HepG2 (cell line): Measurements from ENCODE around the gene GPR162. TPM values are rescaled to one million over a fixed set of nuclear protein-coding genes. Genes with fewer than 3 reads are reported as not detected.

ENCODE experiments used
- KDM6A ChIP-seq: IDR thresholded peaks from 2 replicates; pipeline ENCODE4 v1.6.1; 2016; ENCODE audit warnings: low read depth
- MXD1 ChIP-seq: sonication (generic); formaldehyde crosslinking; IDR thresholded peaks from 2 replicates; pipeline ENCODE4 v1.4.0; 2020; ENCODE audit warnings: mild to moderate bottlenecking, missing genetic modification reagents
- POLR2AphosphoS5 ChIP-seq: IDR thresholded peaks from 2 replicates; pipeline ENCODE4 v1.6.1; 2012; ENCODE audit warnings: low read depth, low read length
- SAFB2 ChIP-seq: sonication (generic); formaldehyde crosslinking; IDR thresholded peaks from 2 replicates; pipeline ENCODE4 v1.5.1; 2020; ENCODE audit warnings: missing genetic modification reagents, low read depth, mild to moderate bottlenecking, borderline replicate concordance
- SRSF9 ChIP-seq: fragments of 200-400 bp; formaldehyde crosslinking; IDR thresholded peaks from 2 replicates; pipeline ENCODE4 v1.6.1; 2018; ENCODE audit warnings: borderline replicate concordance, mild to moderate bottlenecking, low read depth, low read length; ENCODE audit not compliant: insufficient read depth, poor library complexity, severe bottlenecking
- TERF1 ChIP-seq: sonication (generic); formaldehyde crosslinking; IDR thresholded peaks from 2 replicates; pipeline ENCODE4 v1.8.0; 2022; ENCODE audit warnings: mild to moderate bottlenecking, missing genetic modification reagents, moderate library complexity
- ZBTB38 ChIP-seq: sonication (generic); formaldehyde crosslinking; IDR thresholded peaks from 2 replicates; pipeline ENCODE4 v1.5.1; 2020; ENCODE audit warnings: mild to moderate bottlenecking, missing genetic modification reagents
- ZBTB4 ChIP-seq: sonication (generic); formaldehyde crosslinking; IDR thresholded peaks from 2 replicates; pipeline ENCODE4 v1.4.0; 2020; ENCODE audit warnings: missing genetic modification reagents, mild to moderate bottlenecking, borderline replicate concordance
- ZC3H13 ChIP-seq: sonication (generic); formaldehyde crosslinking; IDR thresholded peaks from 2 replicates; pipeline ENCODE4 v1.8.1; 2023; ENCODE audit warnings: mild to moderate bottlenecking, missing genetic modification reagents, moderate library complexity
- ZEB1 ChIP-seq: IDR thresholded peaks from 2 replicates; pipeline ENCODE4 v1.6.1; 2012; ENCODE audit warnings: mild to moderate bottlenecking, low read depth, inconsistent platforms; ENCODE audit not compliant: insufficient replicate concordance
- ZFP91 ChIP-seq: sonication (generic); formaldehyde crosslinking; IDR thresholded peaks from 2 replicates; pipeline ENCODE4 v1.9.0; 2022; ENCODE audit warnings: missing genetic modification reagents, mild to moderate bottlenecking, borderline replicate concordance
- ZMYM3 ChIP-seq: sonication (generic); formaldehyde crosslinking; IDR thresholded peaks from 2 replicates; pipeline ENCODE4 v1.5.1; 2020; ENCODE audit warnings: mild to moderate bottlenecking, missing genetic modification reagents
- ZNF18 ChIP-seq: sonication (generic); formaldehyde crosslinking; IDR thresholded peaks from 2 replicates; pipeline ENCODE4 v1.8.0; 2022; ENCODE audit warnings: mild to moderate bottlenecking, missing genetic modification reagents; ENCODE audit not compliant: insufficient replicate concordance
- ZNF253 ChIP-seq: sonication (generic); formaldehyde crosslinking; IDR thresholded peaks from 2 replicates; pipeline ENCODE4 v1.8.0; 2022; ENCODE audit warnings: mild to moderate bottlenecking, missing genetic modification reagents, borderline replicate concordance
- ZNF333 ChIP-seq: sonication (generic); formaldehyde crosslinking; IDR thresholded peaks from 2 replicates; pipeline ENCODE4 v1.4.0; 2020; ENCODE audit warnings: mild to moderate bottlenecking, missing genetic modification reagents, borderline replicate concordance
- ZNF562 ChIP-seq: sonication (generic); formaldehyde crosslinking; IDR thresholded peaks from 2 replicates; pipeline ENCODE4 v1.8.0; 2022; ENCODE audit warnings: missing genetic modification reagents, borderline replicate concordance
- ZNF577 ChIP-seq: sonication (generic); formaldehyde crosslinking; IDR thresholded peaks from 2 replicates; pipeline ENCODE4 v1.4.0; 2020; ENCODE audit warnings: mild to moderate bottlenecking, low read depth, missing genetic modification reagents, borderline replicate concordance
- ZNF605 ChIP-seq: sonication (generic); formaldehyde crosslinking; IDR thresholded peaks from 2 replicates; pipeline ENCODE4 v1.8.0; 2022; ENCODE audit warnings: mild to moderate bottlenecking, missing genetic modification reagents
- ZNF616 ChIP-seq: sonication (generic); formaldehyde crosslinking; IDR thresholded peaks from 2 replicates; pipeline ENCODE4 v1.5.0; 2020; ENCODE audit warnings: low read depth, mild to moderate bottlenecking, missing genetic modification reagents
- ZNF691 ChIP-seq: sonication (generic); formaldehyde crosslinking; IDR thresholded peaks from 2 replicates; pipeline ENCODE4 v1.4.0; 2020; ENCODE audit warnings: missing genetic modification reagents, low read depth, mild to moderate bottlenecking, borderline replicate concordance
- ZNF777 ChIP-seq: sonication (generic); formaldehyde crosslinking; IDR thresholded peaks from 2 replicates; pipeline ENCODE4 v1.4.0; 2020; ENCODE audit warnings: missing genetic modification reagents
- polyA plus RNA-seq, 8 experiments: library from polyadenylated mRNA; depleted of rRNA in 3 of 8; stranded (reverse) in 7 of 8; unstranded in 1 of 8; fragments of >200 nt; fragmentation: Illumina TruSeq in 4 of 8; extraction: Trizol in 4 of 8; gene quantifications; 2 replicates each; pipeline versions ENCODE4 v1.2.1 to v1.2.3, GENCODE V29; 2011 to 2016; ENCODE audit warnings: low read depth in 4 of 8, missing spikeins in 1 of 8, mixed read lengths in 1 of 8; ENCODE audit not compliant: insufficient read depth in 1 of 8
- total RNA-seq, 5 experiments: library from RNA; depleted of rRNA; stranded (reverse); fragments of >200 nt; fragmentation: Illumina TruSeq; extraction: Trizol; gene quantifications; 2 replicates each; pipeline ENCODE4 v1.2.3, GENCODE V29; 2016; ENCODE audit warnings: low read depth in 1 of 5

GPR162 gene
- total and polyA plus RNA-seq, 2 of the 13 experiments (the other 11 are each of a cell fraction or from before 2014, with no cell fraction given), result 0.08 TPM; not detected in 1

- no peak for TF ChIP-seq ZNF333 (CRISPR knock-in tag)
- TF ChIP-seq ZC3H13 (CRISPR knock-in tag), result no peak
- TF ChIP-seq POLR2AphosphoS5, result no peak
- no peak for TF ChIP-seq ZBTB38 (CRISPR knock-in tag)
- TF ChIP-seq ZNF18 (CRISPR knock-in tag), result no peak
- TF ChIP-seq MXD1 (CRISPR knock-in tag), result peak; percentile 16; the same call in 1 of the 2 replicates
- TF ChIP-seq SAFB2 (CRISPR knock-in tag), result no peak
- TF ChIP-seq TERF1 (CRISPR knock-in tag), result no peak
- TF ChIP-seq ZMYM3 (CRISPR knock-in tag), result no peak
- peak; percentile 30 for TF ChIP-seq ZEB1
- TF ChIP-seq SRSF9, result no peak
- no peak for TF ChIP-seq ZNF605 (CRISPR knock-in tag)
- TF ChIP-seq ZNF616 (CRISPR knock-in tag), result no peak
- no peak for TF ChIP-seq ZNF562 (CRISPR knock-in tag)
- TF ChIP-seq ZFP91 (CRISPR knock-in tag), result 0 out of 2 replicates have a peak, but pooled peaks have one; percentile 24
- TF ChIP-seq ZNF777, result no peak
- TF ChIP-seq ZBTB4, result no peak
- TF ChIP-seq ZNF253 (CRISPR knock-in tag), result no peak
- TF ChIP-seq ZNF577 (CRISPR knock-in tag), result no peak
- TF ChIP-seq KDM6A (CRISPR knock-in tag), result no peak
- no peak for TF ChIP-seq ZNF691 (CRISPR knock-in tag)
Measured at GRCh38 chr12:6850796-6851152, 29.2 kb downstream of the GPR162 start (continued).
